GM19351 (cell line): ENCODE results near the gene SDE2.
"Not testable (repeated sequence)": the region's sequence is repeated elsewhere in the genome, so short reads cannot be mapped to it uniquely, and the experiment has no call there.

Experiments used
- ATAC-seq: cut with Tn5 transposase; IDR thresholded peaks from one replicate; pipeline ENCODE4 v1.9.1; 2021; ENCODE audit warnings: mild to moderate bottlenecking, moderate library complexity; ENCODE audit not compliant: unreplicated experiment

SDE2 gene

GRCh38 chr1:225945564-225945963, 53.6 kb downstream of the SDE2 start:
- ATAC-seq, result no peak

GRCh38 chr1:225944951-225945350, 54.2 kb downstream of the SDE2 start:
- ATAC-seq, result peak; percentile 59

GRCh38 chr1:225944387-225944786, 54.8 kb downstream of the SDE2 start:
- no peak for ATAC-seq

- no peak for ATAC-seq
These were observed 55.6 kb downstream of the SDE2 start for GRCh38 chr1:225943582-225943981.

GRCh38 chr1:225942574-225942973, 56.6 kb downstream of the SDE2 start:
- peak; percentile 91 for ATAC-seq

- ATAC-seq, result no peak
These were observed 57.3 kb downstream of the SDE2 start for GRCh38 chr1:225941942-225942222.

- no peak for ATAC-seq
These were observed 57.8 kb downstream of the SDE2 start, which contains the start of gene LEFTY2 for GRCh38 chr1:225941187-225941941. Gene LEFTY2 (minus strand): TSS chr1:225941220. CDS start chr1:225941140, 80 bp downstream.

GRCh38 chr1:225940385-225941151, 58.6 kb downstream of the SDE2 start:
- no peak for ATAC-seq

GRCh38 chr1:225939939-225940310, 59.2 kb downstream of the SDE2 start:
- not testable (repeated sequence) for ATAC-seq

- ATAC-seq, result not testable (repeated sequence)
These were observed 59.8 kb downstream of the SDE2 start for GRCh38 chr1:225939097-225939938.

GRCh38 chr1:225937048-225937968, 61.8 kb downstream of the SDE2 start:
- ATAC-seq, result no peak

GRCh38 chr1:225936523-225936922, 62.6 kb downstream of the SDE2 start:
- no peak for ATAC-seq

GRCh38 chr1:225936086-225936485, 63.1 kb downstream of the SDE2 start:
- ATAC-seq, result not testable (repeated sequence)

- no peak for ATAC-seq
These were observed 64.4 kb downstream of the SDE2 start for GRCh38 chr1:225934711-225935110.

- ATAC-seq, result no peak
These were observed 66.1 kb downstream of the SDE2 start for GRCh38 chr1:225933072-225933471.
